Epithelial cell of esophagus (primary cell): ENCODE results near the gene PKD2L2.

Experiments
- DNase-seq: peaks from one replicate; pipeline ENCODE4 v3.0.0; 2010; ENCODE audit warnings: low read depth
- H3K4me3 ChIP-seq: 2 replicates; pipeline ENCODE4 v1.5.1; 2011; ENCODE audit warnings: mild to moderate bottlenecking, low read length, control low read depth
- CTCF ChIP-seq: IDR thresholded peaks from 2 replicates; pipeline ENCODE4 v1.5.1; 2011; ENCODE audit warnings: low read depth, mild to moderate bottlenecking, low read length, control low read depth, inconsistent platforms; ENCODE audit not compliant: insufficient read depth; ENCODE audit errors: missing control alignments

PKD2L2 gene

GRCh38 chr5:137902408-137903133, 13.3 kb downstream of the PKD2L2 start:
- H3K4me3 ChIP-seq = no peak overlapping the region
- no peak for TF ChIP-seq CTCF
- DNase-seq = no peak

- no peak for TF ChIP-seq CTCF
- no peak for DNase-seq
- no peak overlapping the region for H3K4me3 ChIP-seq
Measured at GRCh38 chr5:137914758-137915157, 25.5 kb downstream of the PKD2L2 start.

- no peak for DNase-seq
- no peak overlapping the region for H3K4me3 ChIP-seq
- no peak for TF ChIP-seq CTCF
Measured at GRCh38 chr5:137916923-137917322, 27.7 kb downstream of the PKD2L2 start.

- no peak overlapping the region for H3K4me3 ChIP-seq
- TF ChIP-seq CTCF = no peak
- peak; percentile 12 for DNase-seq
Measured at GRCh38 chr5:137921931-137922330, 32.7 kb downstream of the PKD2L2 start.

GRCh38 chr5:137923856-137924255, 34.6 kb downstream of the PKD2L2 start:
- no peak for DNase-seq
- no peak overlapping the region for H3K4me3 ChIP-seq
- no peak for TF ChIP-seq CTCF

- H3K4me3 ChIP-seq = no peak overlapping the region
- no peak for TF ChIP-seq CTCF
- no peak for DNase-seq
Measured at GRCh38 chr5:137932800-137933199, 43.5 kb downstream of the PKD2L2 start.

- no peak for TF ChIP-seq CTCF
- H3K4me3 ChIP-seq = no peak overlapping the region
- DNase-seq = no peak
Measured at GRCh38 chr5:137933491-137933911, 44.2 kb downstream of the PKD2L2 start.
